SH-SY5Y (cell line): ENCODE measurements around the gene AP1G1.

ENCODE experiments used
- GATA2 ChIP-seq: IDR thresholded peaks from 2 replicates; pipeline ENCODE4 v1.6.1; 2011; ENCODE audit warnings: mild to moderate bottlenecking, low read depth, low read length
- GATA3 ChIP-seq: IDR thresholded peaks from 2 replicates; pipeline ENCODE4 v1.6.1; 2011; ENCODE audit warnings: low read depth, mild to moderate bottlenecking, low read length, moderate library complexity

- no peak for TF ChIP-seq GATA2
- no peak for TF ChIP-seq GATA3
Measured at GRCh38 chr16:71777329-71777728, 31.3 kb downstream of the AP1G1 start.
